HCT116 (cell line): ENCODE data around the gene RPTOR. TPM values are rescaled to one million over a fixed set of nuclear protein-coding genes. Genes with fewer than 3 reads are reported as not detected.

ENCODE experiments used
- ATAC-seq: fragments of 200-7000 bp; cut with Tn5 transposase; 2 replicates; pipeline ENCODE4 v1.9.1; 2020; ENCODE audit warnings: mild to moderate bottlenecking, moderate library complexity
- BruUV-seq: library from RNA; stranded (reverse); fragments of 400-500 nt; replicated peaks from 2 replicates; lab custom pipeline; 2021; lab: Mats Ljungman, UMichigan
- CTCF ChIA-PET: fragments of 300-600 bp; sonication (Branson Sonifier 250); formaldehyde crosslinking; loops from one replicate; lab custom pipeline; 2021; ENCODE audit warnings: antibody characterized with exemption; lab: Charles Lee
- POLR2A ChIA-PET: fragments of 300-600, 350-600 bp; sonication (Branson Sonifier 250); formaldehyde crosslinking; loops from one replicate; lab custom pipeline; 2021; ENCODE audit warnings: antibody characterized with exemption; lab: Charles Lee
- RAD21 ChIA-PET, 2 experiments: fragments of 300-600 bp; sonication (Branson Sonifier 250); formaldehyde crosslinking; loops; one replicate each; lab custom pipeline; 2023; ENCODE audit warnings: low total read pairs in 2 of 2; ENCODE audit not compliant: uncharacterized antibody in 2 of 2, unreplicated experiment in 2 of 2, low non-redundant PET in 1 of 2; lab: Charles Lee
- DNase-seq: peaks from one replicate; pipeline ENCODE4 v3.0.0-alpha.2; 2010; ENCODE audit warnings: low read depth, low spot score
- H2AFZ ChIP-seq: fragments of 200-600 bp; shearing (Covaris generic), sonication (generic); 2 replicates; pipeline ENCODE4 v1.6.1; 2017; ENCODE audit warnings: low read depth, mixed run types, mixed read lengths, antibody characterized with exemption, low read length; ENCODE audit not compliant: poor library complexity, severe bottlenecking
- H3K27ac ChIP-seq: 2 replicates; pipeline ENCODE4 v1.5.1; 2012; ENCODE audit warnings: low read depth, low read length
- H3K27me3 ChIP-seq: fragments of 200-600 bp; sonication (generic); 2 replicates; pipeline ENCODE4 v1.6.1; 2016; ENCODE audit warnings: mixed run types, low read length, mixed read lengths; ENCODE audit not compliant: insufficient read depth
- H3K36me3 ChIP-seq, 2 experiments: fragments of 200-500 bp in 1 of 2; fragments of 200-600 bp in 1 of 2; sonication (Bioruptor generic) in 1 of 2; sonication (generic) in 1 of 2; 2 replicates each; pipeline versions ENCODE4 v1.5.1 to v1.6.1; 2014 to 2016; ENCODE audit warnings: low read length in 2 of 2, inconsistent platforms in 1 of 2, mixed read lengths in 1 of 2, mixed run types in 1 of 2; ENCODE audit not compliant: insufficient read depth in 2 of 2, control insufficient read depth in 1 of 2
- H3K4me1 ChIP-seq, 2 experiments: fragments of 200-600 bp in 1 of 2; sonication (generic) in 1 of 2; 2 replicates each; pipeline versions ENCODE4 v1.5.1 to v1.6.1; 2012 to 2017; ENCODE audit warnings: low read length in 2 of 2, inconsistent platforms in 1 of 2, mild to moderate bottlenecking in 1 of 2, mixed read lengths in 1 of 2, mixed run types in 1 of 2, moderate library complexity in 1 of 2; ENCODE audit not compliant: insufficient read depth in 2 of 2, control insufficient read depth in 1 of 2
- H3K4me2 ChIP-seq: fragments of 200-600 bp; sonication (generic); 2 replicates; pipeline ENCODE4 v1.6.1; 2017; ENCODE audit warnings: mixed run types, low read length, mixed read lengths
- H3K4me3 ChIP-seq, 2 experiments: fragments of 200-600 bp in 1 of 2; sonication (generic) in 1 of 2; replicated peaks in 1 of 2; 2 replicates each; pipeline ENCODE4 v1.5.1; 2011 to 2016; ENCODE audit warnings: low read length in 2 of 2, control low read depth in 1 of 2, low read depth in 1 of 2, mild to moderate bottlenecking in 1 of 2, mixed read lengths in 1 of 2, mixed run types in 1 of 2
- H3K79me2 ChIP-seq: fragments of 200-600 bp; sonication (generic); 2 replicates; pipeline ENCODE4 v1.6.1; 2017; ENCODE audit warnings: mild to moderate bottlenecking, mixed run types, low read length, moderate library complexity, mixed read lengths; ENCODE audit not compliant: insufficient read depth
- H3K9ac ChIP-seq: fragments of 200-600 bp; sonication (generic); 2 replicates; pipeline ENCODE4 v1.6.1; 2016; ENCODE audit warnings: low read length, mixed read lengths
- H3K9me2 ChIP-seq: fragments of 200-600 bp; sonication (generic), shearing (Covaris generic); 2 replicates; pipeline ENCODE4 v1.6.1; 2017; ENCODE audit warnings: mixed run types, mild to moderate bottlenecking, moderate library complexity; ENCODE audit not compliant: insufficient read depth
- H3K9me3 ChIP-seq, 2 experiments: fragments of 200-500 bp in 1 of 2; fragments of 200-600 bp in 1 of 2; sonication (Bioruptor generic) in 1 of 2; sonication (generic) in 1 of 2; 2 replicates each; pipeline ENCODE4 v1.6.1; 2014 to 2017; ENCODE audit warnings: low read length in 2 of 2, mixed read lengths in 2 of 2, inconsistent platforms in 1 of 2, low read depth in 1 of 2, mild to moderate bottlenecking in 1 of 2, mixed run types in 1 of 2, moderate library complexity in 1 of 2; ENCODE audit not compliant: control insufficient read depth in 1 of 2, insufficient read depth in 1 of 2
- H4K20me1 ChIP-seq: fragments of 200-600 bp; sonication (generic), shearing (Covaris generic); 2 replicates; pipeline ENCODE4 v1.6.1; 2017; ENCODE audit warnings: mixed run types, mild to moderate bottlenecking, moderate library complexity; ENCODE audit not compliant: insufficient read depth
- CBX3 ChIP-seq: IDR thresholded peaks from 2 replicates; pipeline ENCODE4 v1.6.1; 2012; ENCODE audit warnings: low read depth
- EGR1 ChIP-seq: IDR thresholded peaks from 2 replicates; pipeline ENCODE4 v1.6.1; 2012; ENCODE audit warnings: low read depth
- EZH2phosphoT487 ChIP-seq: fragments of 200-600 bp; IDR thresholded peaks from 2 replicates; pipeline ENCODE4 v1.6.1; 2018; ENCODE audit warnings: antibody characterized with exemption, borderline replicate concordance
- FOSL1 ChIP-seq: IDR thresholded peaks from 2 replicates; pipeline ENCODE4 v1.6.1; 2012; ENCODE audit warnings: low read depth
- POLR2AphosphoS5 ChIP-seq: IDR thresholded peaks from 2 replicates; pipeline ENCODE4 v1.6.1; 2011; ENCODE audit warnings: mild to moderate bottlenecking, low read depth, low read length, moderate library complexity
- RAD21 ChIP-seq: IDR thresholded peaks from 2 replicates; pipeline ENCODE4 v1.6.1; 2012; ENCODE audit warnings: low read depth, mild to moderate bottlenecking
- SIN3A ChIP-seq: IDR thresholded peaks from 2 replicates; pipeline ENCODE4 v1.6.1; 2012; ENCODE audit warnings: low read depth
- SRF ChIP-seq: IDR thresholded peaks from 2 replicates; pipeline ENCODE4 v1.6.1; 2012; ENCODE audit warnings: low read depth
- YY1 ChIP-seq: IDR thresholded peaks from 2 replicates; pipeline ENCODE4 v1.6.1; 2011; ENCODE audit warnings: low read length, low read depth, moderate library complexity, mild to moderate bottlenecking; ENCODE audit not compliant: insufficient replicate concordance; ENCODE audit errors: extremely low read depth
- ZFX ChIP-seq: fragments of 450-650 bp; IDR thresholded peaks from 2 replicates; pipeline ENCODE4 v1.6.1; 2017
- ZNF274 ChIP-seq: fragments of 200-500 bp; sonication (Bioruptor generic); IDR thresholded peaks from 2 replicates; pipeline ENCODE4 v1.6.1; 2014; ENCODE audit warnings: mild to moderate bottlenecking, low read depth, low read length, inconsistent platforms
- intact Hi-C: fragments of 100-400 bp; cut with micrococcal nuclease; formaldehyde crosslinking; loops from 2 replicates; pipeline ENCODE4 v1.10.0; 2022
- total RNA-seq: library from RNA; stranded (reverse); gene quantifications from one replicate; pipeline ENCODE4 v1.2.1, GENCODE V29; 2021; ENCODE audit not compliant: unreplicated experiment
- TF ChIP-seq, protein P1 (sequence below), 3 experiments: fragments of 200-600 bp in 1 of 3; sonication (generic) in 1 of 3; IDR thresholded peaks in 2 of 3; conservative IDR thresholded peaks in 1 of 3; 2 replicates each; pipeline ENCODE4 v1.5.1; 2012 to 2017; ENCODE audit warnings: low read depth in 2 of 3, low read length in 2 of 3, antibody characterized with exemption in 1 of 3, borderline replicate concordance in 1 of 3, control low read depth in 1 of 3, mild to moderate bottlenecking in 1 of 3, mixed read lengths in 1 of 3, mixed run types in 1 of 3, moderate library complexity in 1 of 3; ENCODE audit not compliant: insufficient read depth in 1 of 3
- TF ChIP-seq, protein P2 (sequence below): IDR thresholded peaks from 2 replicates; pipeline ENCODE4 v1.6.1; 2012; ENCODE audit warnings: low read depth
- TF ChIP-seq, protein P3 (sequence below): IDR thresholded peaks from 2 replicates; pipeline ENCODE4 v1.6.1; 2012
- TF ChIP-seq, protein P4 (sequence below): IDR thresholded peaks from 2 replicates; pipeline ENCODE4 v1.6.1; 2012

The RPTOR gene
- total RNA-seq, 1 experiment from 2014 or later = 69.5 TPM

DNA sequence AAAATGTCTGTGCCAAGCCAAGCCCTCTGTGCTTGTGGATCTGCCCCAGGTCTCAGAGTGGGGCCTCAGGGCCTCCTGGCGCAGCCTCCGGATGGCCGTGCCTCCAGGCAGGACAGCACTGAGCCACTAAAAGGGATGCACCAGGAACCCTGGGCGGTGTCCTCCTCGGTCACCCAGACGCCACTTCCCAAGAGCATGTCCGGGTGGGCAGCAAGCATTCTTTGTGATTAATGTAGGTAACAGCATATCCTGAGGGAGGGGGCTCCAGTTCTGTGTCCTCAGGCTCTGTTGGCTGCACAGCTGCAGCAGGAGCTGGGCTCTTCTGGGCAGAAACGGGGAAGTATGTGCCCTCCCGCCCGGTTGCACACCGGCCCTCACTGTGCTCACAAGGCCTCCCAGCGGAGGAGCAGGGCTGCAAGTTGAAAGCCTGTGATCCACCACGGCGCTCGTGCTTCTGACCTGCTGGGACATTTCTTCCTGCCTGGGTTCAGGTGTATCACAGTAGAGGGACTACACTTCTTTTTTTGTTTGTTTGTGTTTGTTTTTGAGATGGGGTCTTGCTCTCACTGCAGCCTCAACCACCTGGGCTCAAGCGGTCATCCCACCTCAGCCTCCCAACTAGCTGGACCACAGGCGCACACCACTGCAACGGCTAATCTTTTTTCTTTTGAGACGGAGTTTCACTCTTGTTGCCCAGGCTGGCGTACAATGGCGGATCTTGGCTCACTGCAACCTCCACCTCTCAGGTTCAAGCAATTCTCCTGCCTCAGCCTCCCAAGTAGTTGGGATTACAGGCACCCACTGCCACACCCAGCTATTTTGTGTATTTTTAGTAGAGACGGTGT is 409.1 kb downstream of the RPTOR start (continued):
- TF ChIP-seq, protein P1, sequence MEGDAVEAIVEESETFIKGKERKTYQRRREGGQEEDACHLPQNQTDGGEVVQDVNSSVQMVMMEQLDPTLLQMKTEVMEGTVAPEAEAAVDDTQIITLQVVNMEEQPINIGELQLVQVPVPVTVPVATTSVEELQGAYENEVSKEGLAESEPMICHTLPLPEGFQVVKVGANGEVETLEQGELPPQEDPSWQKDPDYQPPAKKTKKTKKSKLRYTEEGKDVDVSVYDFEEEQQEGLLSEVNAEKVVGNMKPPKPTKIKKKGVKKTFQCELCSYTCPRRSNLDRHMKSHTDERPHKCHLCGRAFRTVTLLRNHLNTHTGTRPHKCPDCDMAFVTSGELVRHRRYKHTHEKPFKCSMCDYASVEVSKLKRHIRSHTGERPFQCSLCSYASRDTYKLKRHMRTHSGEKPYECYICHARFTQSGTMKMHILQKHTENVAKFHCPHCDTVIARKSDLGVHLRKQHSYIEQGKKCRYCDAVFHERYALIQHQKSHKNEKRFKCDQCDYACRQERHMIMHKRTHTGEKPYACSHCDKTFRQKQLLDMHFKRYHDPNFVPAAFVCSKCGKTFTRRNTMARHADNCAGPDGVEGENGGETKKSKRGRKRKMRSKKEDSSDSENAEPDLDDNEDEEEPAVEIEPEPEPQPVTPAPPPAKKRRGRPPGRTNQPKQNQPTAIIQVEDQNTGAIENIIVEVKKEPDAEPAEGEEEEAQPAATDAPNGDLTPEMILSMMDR (IDR thresholded peaks at IDR 0.05 in 2 of 3, conservative IDR thresholded peaks at IDR 0.05 in 1 of 3; ENCODE audit: borderline replicate concordance in 1 of 3, insufficient read depth in 1 of 3, low read depth in 2 of 3, low read length in 2 of 3) = no peak
- TF ChIP-seq EZH2phosphoT487 (no peak), YY1 (no peak)

DNA sequence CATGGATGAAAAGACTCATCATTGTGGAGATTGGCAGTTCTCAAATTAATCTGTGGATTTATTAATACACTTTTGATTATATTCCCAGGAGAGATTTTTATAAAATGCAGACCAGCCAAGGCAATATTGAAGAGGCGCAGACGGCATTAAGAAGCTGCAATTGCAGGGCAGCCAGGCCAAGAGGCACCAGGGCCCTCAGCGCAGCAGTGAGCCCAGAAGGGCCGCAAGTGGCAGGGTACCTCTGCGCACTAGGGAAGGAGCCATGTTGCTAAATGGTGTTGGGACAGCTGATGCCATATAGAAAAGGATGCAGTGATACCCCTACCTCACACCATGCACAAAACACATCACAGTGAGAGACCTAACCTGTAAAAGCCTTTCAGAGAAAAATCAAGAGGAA is 410.4 kb downstream of the RPTOR start:
- no peaks in the 10 kb centered on the region for H3K79me2 ChIP-seq
- no peak for DNase-seq
- H2AFZ ChIP-seq = no peak overlapping the region
- ChIA-PET RAD21 (no interaction called here), CTCF (no interaction called here), POLR2A (no interaction called here)
- no peak overlapping the region for H3K9ac ChIP-seq
- no peak overlapping the region for H3K4me3 ChIP-seq
- no peaks in the 10 kb centered on the region for H3K9me3 ChIP-seq
- no peaks in the 10 kb centered on the region; a peak in 1 of 4 replicates for H3K4me1 ChIP-seq
- H3K27ac ChIP-seq = no peak overlapping the region
- no peak for ATAC-seq
- no peaks in the 10 kb centered on the region for H3K27me3 ChIP-seq
- no peak overlapping the region for H3K4me2 ChIP-seq
- intact Hi-C loops = no loop called here
- H4K20me1 ChIP-seq = no peaks in the 10 kb centered on the region
- peaks cover 2 to 7% of the 10 kb centered on the region in 2 experiments; a peak in 1 of 4 replicates for H3K36me3 ChIP-seq
- no peaks in the 10 kb centered on the region for H3K9me2 ChIP-seq
- BruUV-seq = no TSS peak
- TF ChIP-seq RAD21 (no peak), POLR2AphosphoS5 (no peak), FOSL1 (no peak), ZNF274 (no peak), EGR1 (no peak), ZFX (no peak), SRF (no peak), SIN3A (no peak), CBX3 (no peak)
- TF ChIP-seq, protein P2, sequence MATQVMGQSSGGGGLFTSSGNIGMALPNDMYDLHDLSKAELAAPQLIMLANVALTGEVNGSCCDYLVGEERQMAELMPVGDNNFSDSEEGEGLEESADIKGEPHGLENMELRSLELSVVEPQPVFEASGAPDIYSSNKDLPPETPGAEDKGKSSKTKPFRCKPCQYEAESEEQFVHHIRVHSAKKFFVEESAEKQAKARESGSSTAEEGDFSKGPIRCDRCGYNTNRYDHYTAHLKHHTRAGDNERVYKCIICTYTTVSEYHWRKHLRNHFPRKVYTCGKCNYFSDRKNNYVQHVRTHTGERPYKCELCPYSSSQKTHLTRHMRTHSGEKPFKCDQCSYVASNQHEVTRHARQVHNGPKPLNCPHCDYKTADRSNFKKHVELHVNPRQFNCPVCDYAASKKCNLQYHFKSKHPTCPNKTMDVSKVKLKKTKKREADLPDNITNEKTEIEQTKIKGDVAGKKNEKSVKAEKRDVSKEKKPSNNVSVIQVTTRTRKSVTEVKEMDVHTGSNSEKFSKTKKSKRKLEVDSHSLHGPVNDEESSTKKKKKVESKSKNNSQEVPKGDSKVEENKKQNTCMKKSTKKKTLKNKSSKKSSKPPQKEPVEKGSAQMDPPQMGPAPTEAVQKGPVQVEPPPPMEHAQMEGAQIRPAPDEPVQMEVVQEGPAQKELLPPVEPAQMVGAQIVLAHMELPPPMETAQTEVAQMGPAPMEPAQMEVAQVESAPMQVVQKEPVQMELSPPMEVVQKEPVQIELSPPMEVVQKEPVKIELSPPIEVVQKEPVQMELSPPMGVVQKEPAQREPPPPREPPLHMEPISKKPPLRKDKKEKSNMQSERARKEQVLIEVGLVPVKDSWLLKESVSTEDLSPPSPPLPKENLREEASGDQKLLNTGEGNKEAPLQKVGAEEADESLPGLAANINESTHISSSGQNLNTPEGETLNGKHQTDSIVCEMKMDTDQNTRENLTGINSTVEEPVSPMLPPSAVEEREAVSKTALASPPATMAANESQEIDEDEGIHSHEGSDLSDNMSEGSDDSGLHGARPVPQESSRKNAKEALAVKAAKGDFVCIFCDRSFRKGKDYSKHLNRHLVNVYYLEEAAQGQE = no peak
- TF ChIP-seq, protein P1 (IDR thresholded peaks at IDR 0.05 in 2 of 3, conservative IDR thresholded peaks at IDR 0.05 in 1 of 3; ENCODE audit: borderline replicate concordance in 1 of 3, insufficient read depth in 1 of 3, low read depth in 2 of 3, low read length in 2 of 3) = no peak
- TF ChIP-seq, protein P3, sequence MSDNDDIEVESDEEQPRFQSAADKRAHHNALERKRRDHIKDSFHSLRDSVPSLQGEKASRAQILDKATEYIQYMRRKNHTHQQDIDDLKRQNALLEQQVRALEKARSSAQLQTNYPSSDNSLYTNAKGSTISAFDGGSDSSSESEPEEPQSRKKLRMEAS = no peak
- TF ChIP-seq, protein P4, sequence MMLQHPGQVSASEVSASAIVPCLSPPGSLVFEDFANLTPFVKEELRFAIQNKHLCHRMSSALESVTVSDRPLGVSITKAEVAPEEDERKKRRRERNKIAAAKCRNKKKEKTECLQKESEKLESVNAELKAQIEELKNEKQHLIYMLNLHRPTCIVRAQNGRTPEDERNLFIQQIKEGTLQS = no peak
